GM23248 (cell line): ENCODE results near the gene ST6GALNAC6. TPM values are rescaled to one million over a fixed set of nuclear protein-coding genes. Genes with fewer than 3 reads are reported as not detected.

Source experiments
- DNase-seq: peaks from one replicate; pipeline ENCODE4 v3.0.0-alpha.2; 2015
- H2AFZ ChIP-seq: fragments of 200-600 bp; sonication (generic); 2 replicates; pipeline ENCODE4 v1.6.1; 2016; ENCODE audit warnings: antibody characterized with exemption
- H3F3A ChIP-seq: fragments of 200-600 bp; sonication (generic); 2 replicates; pipeline ENCODE4 v1.6.1; 2016; ENCODE audit warnings: mild to moderate bottlenecking, antibody characterized with exemption, mixed run types; ENCODE audit not compliant: insufficient read depth
- H3K27ac ChIP-seq: fragments of 200-600 bp; sonication (generic); 2 replicates; pipeline ENCODE4 v1.5.1; 2016; ENCODE audit warnings: mild to moderate bottlenecking
- H3K27me3 ChIP-seq: fragments of 200-600 bp; sonication (generic); replicated peaks from 2 replicates; pipeline ENCODE4 v1.6.1; 2016; ENCODE audit warnings: mild to moderate bottlenecking; ENCODE audit not compliant: insufficient read depth
- H3K36me3 ChIP-seq: fragments of 200-600 bp; sonication (generic); 2 replicates; pipeline ENCODE4 v1.6.1; 2016; ENCODE audit warnings: low read depth, mild to moderate bottlenecking
- H3K4me1 ChIP-seq: fragments of 200-600 bp; sonication (generic); 2 replicates; pipeline ENCODE4 v1.6.1; 2016; ENCODE audit warnings: mild to moderate bottlenecking; ENCODE audit not compliant: insufficient read depth
- H3K4me2 ChIP-seq: fragments of 200-600 bp; sonication (generic); one replicate; pipeline ENCODE4 v1.6.1; 2016; ENCODE audit warnings: mild to moderate bottlenecking; ENCODE audit not compliant: unreplicated experiment
- H3K4me3 ChIP-seq: fragments of 200-600 bp; sonication (generic); 2 replicates; pipeline ENCODE4 v1.5.1; 2016; ENCODE audit warnings: mild to moderate bottlenecking
- H3K79me2 ChIP-seq: fragments of 200-600 bp; sonication (generic); 2 replicates; pipeline ENCODE4 v1.6.1; 2016; ENCODE audit warnings: mild to moderate bottlenecking; ENCODE audit not compliant: insufficient read depth
- H3K9ac ChIP-seq: fragments of 200-600 bp; sonication (generic); 2 replicates; pipeline ENCODE4 v1.6.1; 2016; ENCODE audit warnings: mild to moderate bottlenecking
- H3K9me2 ChIP-seq: fragments of 200-600 bp; sonication (generic); 2 replicates; pipeline ENCODE4 v1.6.1; 2016; ENCODE audit warnings: mixed run types, mild to moderate bottlenecking, moderate library complexity; ENCODE audit not compliant: insufficient read depth
- H3K9me3 ChIP-seq: fragments of 200-600 bp; sonication (generic); one replicate; pipeline ENCODE4 v1.6.1; 2017; ENCODE audit warnings: low read depth
- H4K20me1 ChIP-seq: fragments of 200-600 bp; sonication (generic); 2 replicates; pipeline ENCODE4 v1.6.0; 2016; ENCODE audit not compliant: insufficient read depth
- EZH2 ChIP-seq: fragments of 200-600 bp; sonication (generic); IDR thresholded peaks from 2 replicates; pipeline ENCODE4 v1.6.1; 2018; ENCODE audit warnings: antibody characterized with exemption, mild to moderate bottlenecking; ENCODE audit not compliant: insufficient read depth, poor library complexity, severe bottlenecking
- EZH2phosphoT487 ChIP-seq: fragments of 200-600 bp; sonication (generic); IDR thresholded peaks from 2 replicates; pipeline ENCODE4 v1.6.1; 2018; ENCODE audit warnings: antibody characterized with exemption, moderate library complexity, mild to moderate bottlenecking, low read depth; ENCODE audit not compliant: insufficient read depth
- WGBS, 2 experiments: methylation state at CpG; one replicate each; pipeline ENCODE4 v1.1.6; 2015 to 2017; ENCODE audit warnings: low lambda C conversion rate in 2 of 2, low coverage in 1 of 2; ENCODE audit errors: missing lambda C conversion rate in 2 of 2; 5-methylcytosine and 5-hydroxymethylcytosine counted together
- in situ Hi-C: fragments of 300-500 bp; cut with MboI; formaldehyde crosslinking; loops from 2 replicates; pipeline ENCODE4 v1.15.0; 2020
- microRNA-seq: library from miRNA; unstranded; fragments of <30 nt; microRNA quantifications from one replicate; pipeline ENCODE4, GENCODE V29; 2016; ENCODE audit warnings: borderline number of aligned reads
- polyA plus RNA-seq: library from polyadenylated mRNA; unstranded; fragments of >200 nt; fragmentation: Nextera tagmentation; extraction: Ambion mirVana; gene quantifications from 2 replicates; pipeline ENCODE4 v1.2.1, GENCODE V29; 2016
- small RNA-seq: library from RNA; depleted of rRNA; stranded (forward); fragments of <200 nt; gene quantifications from one replicate; pipeline ENCODE3, GENCODE V24; 2014; ENCODE audit warnings: low read depth, low replicate concordance
- total RNA-seq: library from RNA; depleted of rRNA; stranded (reverse); fragments of >200 nt; shearing (Covaris generic); gene quantifications from 2 replicates; pipeline ENCODE4 v1.2.3, GENCODE V29; 2014; rRNA removed

The ST6GALNAC6 gene
- total and polyA plus RNA-seq, 2 experiments from 2014 or later: 81.1 to 88.0 TPM

DNA sequence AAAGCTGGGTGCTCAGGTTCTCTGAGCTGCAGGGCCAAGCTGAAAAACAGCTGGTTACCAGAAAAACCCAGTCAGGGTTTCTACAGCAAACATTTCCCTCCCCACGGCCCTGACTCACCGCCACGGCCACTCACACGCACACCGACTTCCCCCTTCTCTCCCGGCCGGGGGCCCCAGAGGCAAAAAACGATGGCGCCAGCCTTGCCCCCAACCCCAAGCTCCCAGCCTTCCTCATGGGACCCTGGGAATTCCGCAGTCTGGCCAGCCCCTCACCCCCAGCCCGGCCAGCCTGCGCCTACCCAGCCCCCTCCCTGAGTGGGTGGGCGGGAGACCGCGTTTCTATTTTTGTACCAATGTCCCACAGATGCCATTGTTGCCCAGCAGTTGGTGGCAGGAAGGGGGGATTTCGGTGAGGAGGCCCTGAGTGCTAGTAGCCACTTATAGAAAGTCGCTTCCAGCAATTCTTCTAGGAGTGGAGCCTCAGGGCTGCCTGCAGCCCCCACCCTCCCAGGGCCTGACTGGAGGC is 63.3 kb downstream of the ST6GALNAC6 start:
- 0 out of 2 replicates have a peak overlapping the region, but pooled peaks have one; percentile 32 for H3K4me3 ChIP-seq
- peaks cover 63% of the 10 kb centered on the region for H3K4me1 ChIP-seq
- H3K9me2 ChIP-seq: no peaks in the 10 kb centered on the region
- no peaks in the 10 kb centered on the region for H3K27me3 ChIP-seq
- H2AFZ ChIP-seq: peak overlapping the region; percentile 63
- DNase-seq: peak; percentile 93
- peaks cover 84% of the 10 kb centered on the region for H3K79me2 ChIP-seq
- H3K36me3 ChIP-seq: 0 out of 2 replicates have a peak, but pooled peaks cover 6% of the 10 kb centered on the region
- peaks cover 65% of the 10 kb centered on the region for H3F3A ChIP-seq
- no peaks in the 10 kb centered on the region for H4K20me1 ChIP-seq
- in situ Hi-C loops: no loop called here
- H3K9ac ChIP-seq: peak overlapping the region; percentile 94
- no peak for TF ChIP-seq EZH2
- no peak for TF ChIP-seq EZH2phosphoT487
- H3K9me3 ChIP-seq: no peaks in the 10 kb centered on the region
- WGBS, 2 experiments: 2 to 3% methylated on average over 12 to 17 of the region's 17 CpGs
- peak overlapping the region; percentile 100 for H3K27ac ChIP-seq
- peak overlapping the region; percentile 77 for H3K4me2 ChIP-seq

Small RNA genes within 50 kb of the gene (microRNA-seq; reads per million reads assigned to microRNA genes)
- gene MIR4672: not detected

Small RNA genes within 50 kb of the gene (small RNA-seq; reads per million reads assigned to genes)
- gene MIR4672 (not detected), gene RNA5SP296 (not detected)

Other genes starting within 250 kb of the ST6GALNAC6 start
- not detected in 2 replicates for gene CFAP157, start 192.6 kb downstream of the ST6GALNAC6 start, total RNA-seq
- 0.43 and 0.55 TPM in 2 replicates for gene CFAP157, start 192.6 kb downstream of the ST6GALNAC6 start, polyA plus RNA-seq
- 23.1 and 33.1 TPM in 2 replicates for gene PTRH1, start 183.9 kb downstream of the ST6GALNAC6 start, total RNA-seq
- 34.3 and 40.3 TPM in 2 replicates for gene PTRH1, start 183.9 kb downstream of the ST6GALNAC6 start, polyA plus RNA-seq
- not detected in 2 replicates for gene TTC16, start 183.5 kb downstream of the ST6GALNAC6 start, total RNA-seq
- gene TTC16, start 183.5 kb downstream of the ST6GALNAC6 start, polyA plus RNA-seq: 0.05 and 0.06 TPM in 2 replicates
- 2.9 and 9.0 TPM in 2 replicates for gene TOR2A, start 164.3 kb downstream of the ST6GALNAC6 start, total RNA-seq
- gene TOR2A, start 164.3 kb downstream of the ST6GALNAC6 start, polyA plus RNA-seq: 9.2 and 10.3 TPM in 2 replicates
- gene SH2D3C, start 120.9 kb downstream of the ST6GALNAC6 start, total RNA-seq: not detected in 2 replicates
- gene SH2D3C, start 120.9 kb downstream of the ST6GALNAC6 start, polyA plus RNA-seq: not detected in 2 replicates
- 43.7 and 59.8 TPM in 2 replicates for gene CDK9, start 113.6 kb downstream of the ST6GALNAC6 start, total RNA-seq
- gene CDK9, start 113.6 kb downstream of the ST6GALNAC6 start, polyA plus RNA-seq: 58.9 and 59.7 TPM in 2 replicates
- 67.7 and 80.4 TPM in 2 replicates for gene FPGS, start 96.7 kb downstream of the ST6GALNAC6 start, total RNA-seq
- 60.2 and 71.4 TPM in 2 replicates for gene FPGS, start 96.7 kb downstream of the ST6GALNAC6 start, polyA plus RNA-seq
- 54.5 and 57.4 TPM in 2 replicates for gene ENG, start 44.9 kb downstream of the ST6GALNAC6 start, total RNA-seq
- 226 and 232 TPM in 2 replicates for gene ENG, start 44.9 kb downstream of the ST6GALNAC6 start, polyA plus RNA-seq
- 51.8 and 52.9 TPM in 2 replicates for gene AK1, start 21.9 kb downstream of the ST6GALNAC6 start, total RNA-seq
- gene AK1, start 21.9 kb downstream of the ST6GALNAC6 start, polyA plus RNA-seq: 157 and 159 TPM in 2 replicates
- gene ST6GALNAC4, start 17.4 kb upstream of the ST6GALNAC6 start, total RNA-seq: 45.5 and 61.0 TPM in 2 replicates
- gene ST6GALNAC4, start 17.4 kb upstream of the ST6GALNAC6 start, polyA plus RNA-seq: 33.7 and 40.1 TPM in 2 replicates
- gene PIP5KL1, start 31.2 kb upstream of the ST6GALNAC6 start, total RNA-seq: 5.5 and 16.6 TPM in 2 replicates
- gene PIP5KL1, start 31.2 kb upstream of the ST6GALNAC6 start, polyA plus RNA-seq: 8.8 and 9.4 TPM in 2 replicates
- 27.0 and 33.3 TPM in 2 replicates for gene DPM2, start 38.3 kb upstream of the ST6GALNAC6 start, total RNA-seq
- 62.8 and 66.5 TPM in 2 replicates for gene DPM2, start 38.3 kb upstream of the ST6GALNAC6 start, polyA plus RNA-seq
- 6.1 and 29.6 TPM in 2 replicates for gene EEIG1, start 81.4 kb upstream of the ST6GALNAC6 start, total RNA-seq
- 8.9 and 9.3 TPM in 2 replicates for gene EEIG1, start 81.4 kb upstream of the ST6GALNAC6 start, polyA plus RNA-seq
- gene NAIF1, start 167.7 kb upstream of the ST6GALNAC6 start, total RNA-seq: 5.6 and 9.5 TPM in 2 replicates
- gene NAIF1, start 167.7 kb upstream of the ST6GALNAC6 start, polyA plus RNA-seq: 4.8 and 8.9 TPM in 2 replicates
- 17.6 and 20.2 TPM in 2 replicates for gene SLC25A25, start 168.6 kb upstream of the ST6GALNAC6 start, total RNA-seq
- gene SLC25A25, start 168.6 kb upstream of the ST6GALNAC6 start, polyA plus RNA-seq: 7.5 and 8.2 TPM in 2 replicates
- 68.6 and 68.9 TPM in 2 replicates for gene PTGES2, start 228.1 kb upstream of the ST6GALNAC6 start, total RNA-seq
- gene PTGES2, start 228.1 kb upstream of the ST6GALNAC6 start, polyA plus RNA-seq: 63.3 and 70.3 TPM in 2 replicates
- not detected in 2 replicates for gene LCN2, start 249.8 kb upstream of the ST6GALNAC6 start, total RNA-seq
- gene LCN2, start 249.8 kb upstream of the ST6GALNAC6 start, polyA plus RNA-seq: not detected in 2 replicates